ENCODE results near the gene GEMIN7.

- TF ChIP-seq CTCF (IDR thresholded peaks at IDR 0.05; ENCODE audit: poor library complexity, severe bottlenecking) = no peak
- no peak for TF ChIP-seq TAF1 (IDR thresholded peaks at IDR 0.05; ENCODE audit: low read depth)
- TF ChIP-seq SMC3 (conservative IDR thresholded peaks at IDR 0.05; ENCODE audit: poor library complexity) = no peak
- TF ChIP-seq POLR2AphosphoS5 (IDR thresholded peaks at IDR 0.05) = no peak
Observed at GRCh38 chr19:45035755-45036154, 43.3 kb upstream of the GEMIN7 start.
